HG03354 (cell line): ENCODE data around the gene TAS2R3.
A peak's percentile ranks its signal among the peaks of the same experiment; 100 is the strongest.
"Not testable (repeated sequence)": the region's sequence is repeated elsewhere in the genome, so short reads cannot be mapped to it uniquely, and the experiment has no call there.

ENCODE experiments used
- ATAC-seq: cut with Tn5 transposase; IDR thresholded peaks from one replicate; pipeline ENCODE4 v1.9.1; 2021; ENCODE audit warnings: mild to moderate bottlenecking; ENCODE audit not compliant: unreplicated experiment, poor library complexity, severe bottlenecking

TAS2R3 gene, protein sequence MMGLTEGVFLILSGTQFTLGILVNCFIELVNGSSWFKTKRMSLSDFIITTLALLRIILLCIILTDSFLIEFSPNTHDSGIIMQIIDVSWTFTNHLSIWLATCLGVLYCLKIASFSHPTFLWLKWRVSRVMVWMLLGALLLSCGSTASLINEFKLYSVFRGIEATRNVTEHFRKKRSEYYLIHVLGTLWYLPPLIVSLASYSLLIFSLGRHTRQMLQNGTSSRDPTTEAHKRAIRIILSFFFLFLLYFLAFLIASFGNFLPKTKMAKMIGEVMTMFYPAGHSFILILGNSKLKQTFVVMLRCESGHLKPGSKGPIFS

DNA sequence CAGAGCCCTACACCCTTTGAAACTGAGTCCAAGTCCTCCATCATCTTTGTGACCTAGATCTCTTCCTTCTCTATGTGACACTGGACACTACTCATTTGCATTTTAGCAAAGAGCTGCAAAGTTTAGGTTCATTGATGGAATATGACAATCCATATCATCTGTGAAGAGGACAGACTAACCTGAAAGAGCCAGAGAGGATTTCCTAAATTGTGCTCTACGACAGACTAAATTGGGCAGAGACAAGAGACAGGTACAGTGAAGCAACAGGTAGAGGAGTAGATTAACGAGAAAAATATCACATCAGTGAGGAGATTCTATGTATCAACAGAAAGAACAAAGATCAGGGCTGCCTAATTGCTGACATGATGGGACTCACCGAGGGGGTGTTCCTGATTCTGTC is at the start of gene TAS2R3:
Gene TAS2R3 (plus strand): TSS at position 301 of the 400 bp plus-strand sequence. CDS start 62 bp downstream, at position 363.
- no peak for ATAC-seq

DNA sequence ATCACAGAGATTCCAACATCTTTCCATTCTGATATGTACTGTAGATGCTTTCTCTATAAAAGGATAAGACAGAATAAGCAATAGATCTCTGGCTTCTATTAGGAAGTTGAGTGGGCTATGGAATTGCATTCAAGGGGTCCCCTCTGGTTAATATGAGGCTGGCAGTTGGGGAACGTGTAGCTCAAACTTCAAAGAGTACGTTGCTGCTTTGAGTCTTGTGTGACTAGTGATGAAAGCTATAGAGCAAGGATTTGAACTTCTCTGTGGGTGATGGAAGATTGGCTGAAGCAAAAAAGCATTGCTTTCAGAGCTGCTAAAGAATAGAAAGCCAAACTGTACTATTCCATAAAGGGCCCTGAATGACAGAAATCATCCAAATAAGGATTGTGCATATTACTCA is 49.3 kb upstream of the TAS2R3 start:
- ATAC-seq: no peak

DNA sequence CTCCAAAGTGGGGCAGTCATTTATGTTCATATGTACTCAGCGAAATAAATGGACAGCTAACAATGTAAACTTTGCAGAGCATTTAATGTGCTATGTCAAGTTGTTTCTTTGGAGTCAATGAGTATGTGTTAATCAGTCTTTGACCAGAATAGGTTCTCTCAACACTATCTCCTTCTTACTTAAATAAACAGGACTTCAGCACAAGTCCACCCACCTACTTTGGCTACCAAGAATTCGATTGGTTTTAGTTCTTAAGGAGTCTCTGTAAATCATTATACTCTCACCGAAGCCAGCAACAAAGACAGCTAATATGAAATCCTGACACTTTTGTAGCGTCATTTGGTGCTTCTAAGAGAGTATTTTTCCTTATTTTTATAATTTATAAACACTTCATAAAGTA is 48.9 kb upstream of the TAS2R3 start:
- ATAC-seq: no peak

DNA sequence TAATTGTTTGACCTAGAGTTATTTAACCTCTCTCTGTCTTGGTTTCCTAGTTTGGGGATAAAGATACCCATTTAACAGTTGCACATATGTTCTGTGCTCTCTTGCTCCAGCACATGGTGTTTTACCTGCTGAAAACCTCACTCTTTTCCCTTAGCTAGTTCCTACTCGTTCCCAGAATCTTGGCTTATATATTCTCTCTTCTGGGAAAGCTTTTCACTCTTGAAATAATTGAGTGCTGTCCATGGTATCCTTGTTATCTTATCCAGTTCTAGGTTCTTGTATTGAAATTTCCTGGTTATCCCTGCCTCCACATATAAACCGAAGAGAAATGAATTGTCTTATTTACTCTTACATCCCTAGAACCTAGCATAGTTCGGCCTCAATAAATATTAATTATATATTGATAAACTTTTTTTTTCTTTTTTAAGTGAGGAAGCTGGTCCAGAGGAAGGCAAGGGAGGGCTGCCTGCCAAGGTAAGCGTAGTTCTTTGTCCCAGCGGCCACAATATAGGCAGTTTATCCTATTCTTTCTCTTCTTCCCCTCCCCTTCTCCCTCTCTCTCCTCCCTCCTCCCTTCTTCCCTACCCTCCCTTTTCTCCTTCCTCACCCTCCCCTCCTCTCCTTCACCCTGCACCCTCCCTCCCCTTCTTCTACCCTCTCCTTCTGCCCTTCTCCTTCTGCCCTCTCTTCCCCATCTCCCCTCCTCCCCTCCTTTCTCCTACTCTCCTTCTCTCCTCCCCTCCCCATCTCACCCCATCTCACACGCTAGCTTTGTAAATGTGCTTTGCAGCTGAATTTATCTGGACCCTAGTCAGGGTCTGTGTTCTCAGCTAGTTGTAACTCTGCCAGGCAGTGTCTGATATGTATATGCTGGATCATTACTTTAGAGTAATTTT is 47.9 kb upstream of the TAS2R3 start:
- ATAC-seq: no peak

DNA sequence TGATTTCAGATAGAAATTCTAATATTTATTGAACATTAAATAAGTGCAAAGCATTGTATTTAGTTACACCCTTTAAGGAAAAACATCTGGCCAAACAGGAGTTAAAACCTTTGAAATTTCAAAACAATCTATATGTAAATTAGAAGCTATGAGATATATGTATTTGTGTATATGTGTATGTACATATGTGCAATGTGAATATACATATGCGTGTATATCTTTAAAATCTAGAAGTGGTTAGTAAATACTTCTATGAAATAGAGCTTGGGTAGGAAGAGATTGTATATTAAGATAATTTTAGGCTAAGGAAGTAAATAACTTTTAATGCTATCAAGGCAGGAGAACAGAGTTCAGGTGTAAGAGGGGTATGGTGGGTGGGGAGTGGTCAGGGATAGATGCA is 46.4 kb upstream of the TAS2R3 start:
- no peak for ATAC-seq

DNA sequence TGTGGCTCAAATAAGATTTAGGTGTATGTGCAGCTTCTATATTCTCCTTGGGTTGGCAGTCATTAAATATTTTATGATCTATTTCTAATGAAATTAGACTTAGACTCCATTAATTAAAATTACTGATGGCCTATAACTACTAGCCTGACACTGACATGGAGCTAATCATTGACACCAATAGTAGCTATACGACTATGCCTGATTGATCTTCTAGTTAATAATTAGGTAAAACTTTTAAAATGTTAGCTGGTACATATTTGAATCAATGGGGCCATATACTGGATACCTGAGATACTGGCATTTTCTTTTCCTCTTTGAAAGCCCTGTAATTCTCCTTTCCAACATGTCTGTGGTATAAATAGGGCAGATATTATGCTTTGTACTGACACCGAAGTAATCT is 41.4 kb upstream of the TAS2R3 start:
- ATAC-seq: peak; percentile 87

DNA sequence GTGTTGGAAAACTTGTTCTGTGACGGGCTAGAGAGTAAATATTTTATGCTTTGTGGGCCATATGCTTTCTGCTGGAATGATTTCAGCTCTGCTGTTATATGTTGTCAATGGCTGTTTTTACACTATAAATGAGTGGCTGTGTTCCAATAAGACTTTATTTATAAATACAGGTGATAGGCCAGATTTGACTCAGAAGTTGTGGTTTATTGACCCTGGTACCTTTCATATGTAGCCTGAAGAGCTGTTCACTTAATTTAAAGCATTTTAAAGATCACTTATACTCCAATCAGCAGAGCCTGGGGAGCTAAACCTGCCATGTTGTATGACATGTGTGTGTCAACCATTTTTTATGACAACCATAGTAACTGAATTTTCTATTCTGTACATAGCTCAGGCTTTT is 34.9 kb upstream of the TAS2R3 start:
- ATAC-seq: no peak

DNA sequence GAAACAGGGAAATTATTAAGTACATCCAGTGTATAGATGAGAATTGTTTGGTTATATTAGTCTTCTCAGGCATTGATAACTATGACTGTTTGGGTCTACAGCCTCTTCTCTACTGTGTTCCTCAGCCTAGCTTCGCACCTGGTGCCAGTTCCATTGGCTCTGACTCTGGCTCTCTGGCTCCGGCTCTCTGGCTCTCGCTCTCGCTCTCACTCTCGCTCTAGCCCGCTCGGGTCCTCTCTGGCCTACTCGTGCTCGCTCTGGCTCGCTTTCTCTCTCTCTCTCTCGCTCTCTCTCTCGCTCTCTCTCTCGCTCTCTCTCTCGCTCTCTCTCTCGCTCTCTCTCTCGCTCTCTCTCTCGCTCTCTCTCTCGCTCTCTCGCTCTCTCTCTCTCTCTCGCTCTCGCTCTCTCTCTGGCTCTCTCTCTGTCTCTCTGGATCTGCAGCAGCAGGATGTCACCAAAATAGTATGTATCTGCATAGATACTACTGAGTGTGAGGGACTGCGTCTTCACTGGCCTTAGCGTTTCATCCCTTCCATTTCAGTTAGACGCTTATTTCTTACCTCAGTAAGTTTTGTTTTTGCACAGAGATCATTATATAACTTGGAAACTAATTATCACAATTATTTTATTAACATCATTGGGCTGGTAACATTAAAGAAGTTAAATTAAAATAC is 32.3 kb upstream of the TAS2R3 start:
- no peak for ATAC-seq

DNA sequence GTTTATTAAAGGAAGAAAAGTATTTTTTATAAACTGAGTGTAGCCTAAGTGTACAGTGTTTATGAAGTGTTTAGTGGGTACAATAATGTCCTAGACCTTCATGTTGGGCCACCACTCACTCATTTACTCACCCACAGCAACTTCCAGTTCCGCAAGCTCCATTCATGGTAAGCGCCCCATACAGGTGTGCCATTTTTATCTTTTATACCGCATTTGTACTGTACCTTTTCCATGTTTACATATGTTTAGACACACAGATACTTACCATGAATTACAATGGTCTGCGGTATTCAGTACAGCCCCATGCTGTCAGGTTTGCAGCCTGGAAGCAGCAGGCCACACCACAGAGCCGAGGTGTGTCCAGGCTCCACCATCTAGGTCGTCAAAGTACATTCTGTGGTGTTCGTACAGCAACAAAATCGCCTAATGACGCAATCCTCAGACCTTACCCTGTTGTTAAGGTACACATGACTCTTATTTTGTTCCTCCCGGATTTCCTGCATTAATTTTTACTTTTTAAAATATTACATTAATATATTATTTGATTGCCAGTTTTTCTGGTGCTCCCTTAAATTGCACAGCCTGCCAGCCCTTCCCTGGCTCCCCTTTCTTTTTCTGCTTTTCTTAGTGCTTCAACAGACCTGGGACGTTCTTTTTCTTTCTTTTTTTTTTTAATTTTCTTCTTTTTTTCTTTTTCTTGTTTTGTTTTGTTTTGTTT is 26.6 kb upstream of the TAS2R3 start:
- ATAC-seq: no peak

DNA sequence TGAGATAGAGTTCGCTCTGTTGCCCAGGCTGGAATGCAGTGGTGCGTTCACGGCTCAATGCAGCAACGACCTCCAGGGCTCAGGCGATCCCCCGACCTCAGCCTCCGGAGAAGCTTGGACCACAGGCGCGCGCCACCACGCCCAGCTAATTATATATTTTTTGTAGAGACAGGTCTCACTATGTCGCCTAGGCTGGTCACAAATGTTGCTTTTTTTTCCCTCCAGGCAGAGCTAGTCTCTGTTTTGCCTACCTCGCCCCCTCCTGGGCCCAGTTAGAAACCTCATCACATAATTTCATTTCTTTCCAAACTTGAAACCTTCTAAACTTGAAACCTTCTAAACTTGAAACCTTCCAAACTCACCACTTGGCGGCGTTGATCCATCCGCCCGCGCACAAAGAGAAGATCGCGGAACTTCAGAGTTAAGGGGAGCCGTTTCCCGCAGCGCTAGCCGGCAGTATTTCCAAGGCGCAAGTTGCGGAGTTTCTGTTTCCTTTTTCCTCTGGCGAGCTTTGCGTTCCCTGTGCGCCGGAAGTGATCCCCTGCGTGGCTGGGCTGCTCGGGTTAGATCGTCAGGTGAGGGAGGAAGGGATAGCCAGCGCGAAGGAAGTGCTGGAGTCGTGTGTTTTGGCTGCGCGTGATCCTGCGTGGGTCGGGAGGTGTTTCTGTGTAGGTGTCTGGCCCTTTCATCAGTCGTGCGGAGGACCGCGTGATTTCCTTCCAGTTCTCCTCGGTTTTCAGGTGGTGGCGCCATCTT is 25.9 kb upstream of the TAS2R3 start, which contains the start of gene SSBP1:
Gene SSBP1 (plus strand): TSS at position 523 of the 756 bp plus-strand sequence. CDS start 809 bp downstream, outside the sequence.
- ATAC-seq: peak; percentile 92

DNA sequence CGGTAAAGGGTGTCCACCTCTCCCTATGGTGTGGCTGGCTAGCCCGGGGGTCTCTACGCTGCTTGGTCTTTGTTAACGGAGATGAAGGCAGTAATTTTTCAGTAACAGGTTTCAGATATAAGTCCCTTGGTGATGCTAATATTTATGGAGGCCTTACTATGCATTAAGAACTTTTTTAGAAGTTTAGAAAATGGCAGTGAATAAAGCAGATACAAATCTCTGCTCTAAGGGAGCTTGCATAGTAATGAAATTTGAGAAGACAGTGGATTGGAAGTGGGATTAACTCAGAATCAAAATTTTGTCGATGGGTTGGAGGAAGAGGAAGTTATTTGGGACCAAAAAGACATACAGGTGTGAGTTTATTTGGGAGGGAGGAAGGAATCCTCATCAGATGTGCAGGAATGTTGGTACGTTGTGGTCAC is 25.3 kb upstream of the TAS2R3 start:
- no peak for ATAC-seq

DNA sequence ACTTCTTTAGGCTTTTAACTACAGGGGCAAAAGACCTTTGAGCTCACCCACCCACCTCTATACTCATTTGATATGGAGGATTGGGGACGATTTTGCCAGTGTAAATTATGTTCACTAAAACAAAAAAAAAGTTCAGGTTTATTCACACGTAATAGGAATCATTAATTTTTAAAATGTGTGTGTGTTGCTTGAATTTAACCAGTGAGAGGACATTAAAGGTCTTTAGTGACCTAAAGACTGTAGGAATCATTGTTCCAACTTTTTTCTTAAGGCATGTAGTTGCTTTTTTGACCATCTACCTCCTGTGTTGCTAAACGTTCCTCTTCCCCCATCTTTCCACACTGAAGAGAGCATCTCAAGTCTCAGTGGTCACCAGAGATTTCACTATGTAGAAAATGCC is 24.6 kb upstream of the TAS2R3 start:
- no peak for ATAC-seq

DNA sequence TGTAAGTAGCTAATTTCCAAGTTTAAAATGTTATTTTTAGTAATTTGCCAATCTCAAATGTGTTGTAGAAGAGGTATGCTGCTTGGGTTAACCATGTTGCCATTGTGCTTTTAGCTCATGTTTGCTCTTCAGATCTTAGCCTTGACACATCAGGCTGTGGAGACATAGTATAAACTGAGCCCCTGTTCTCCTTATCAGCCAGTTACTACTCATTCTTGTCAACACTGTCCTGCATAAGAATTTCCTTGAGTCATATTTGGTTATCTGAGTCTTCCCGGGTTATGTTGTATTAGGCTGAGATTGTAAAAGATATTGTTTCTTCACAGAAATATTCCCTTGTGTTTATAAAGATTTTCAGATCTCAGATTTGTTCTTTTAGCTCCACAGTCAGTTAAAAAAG is 21.7 kb upstream of the TAS2R3 start:
- ATAC-seq: no peak

DNA sequence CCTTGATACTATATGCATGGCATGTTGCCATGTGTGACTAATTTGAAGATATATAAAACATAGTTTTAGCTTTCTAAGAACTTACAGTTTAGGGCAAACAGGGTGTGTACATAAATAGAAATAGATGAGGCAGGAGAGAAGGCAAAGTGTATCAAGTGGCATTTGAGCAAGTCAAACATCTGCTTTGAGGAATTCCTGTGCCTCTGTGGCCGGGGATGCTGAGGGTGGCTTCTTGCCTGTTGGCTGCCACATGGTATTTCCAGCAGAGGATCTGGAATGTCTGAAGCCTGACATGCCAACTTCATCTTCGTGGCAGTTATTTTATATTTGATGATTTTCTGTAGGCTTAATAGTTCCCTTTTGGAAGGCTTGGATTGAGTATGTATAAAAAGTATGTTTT is 19.8 kb upstream of the TAS2R3 start:
- ATAC-seq: no peak

DNA sequence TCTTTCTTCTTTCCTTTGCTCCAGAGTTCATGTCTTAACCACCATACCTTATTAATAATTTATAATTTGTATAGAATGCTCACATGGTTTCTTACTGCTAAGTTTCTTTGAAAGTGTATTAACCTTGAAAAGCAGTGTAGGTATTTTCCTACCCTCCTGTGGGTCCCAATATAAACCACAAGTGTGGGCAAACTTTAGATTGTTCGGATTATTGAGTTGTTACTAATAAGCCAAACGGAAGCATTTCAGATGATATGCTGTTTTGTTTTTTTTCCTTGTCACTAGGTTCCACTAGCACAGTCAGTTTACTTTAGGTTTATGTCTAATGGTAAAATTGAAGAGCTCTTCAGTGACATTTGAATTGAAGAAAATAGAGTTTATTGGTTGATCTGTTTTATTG is 15.5 kb upstream of the TAS2R3 start:
- ATAC-seq: no peak

DNA sequence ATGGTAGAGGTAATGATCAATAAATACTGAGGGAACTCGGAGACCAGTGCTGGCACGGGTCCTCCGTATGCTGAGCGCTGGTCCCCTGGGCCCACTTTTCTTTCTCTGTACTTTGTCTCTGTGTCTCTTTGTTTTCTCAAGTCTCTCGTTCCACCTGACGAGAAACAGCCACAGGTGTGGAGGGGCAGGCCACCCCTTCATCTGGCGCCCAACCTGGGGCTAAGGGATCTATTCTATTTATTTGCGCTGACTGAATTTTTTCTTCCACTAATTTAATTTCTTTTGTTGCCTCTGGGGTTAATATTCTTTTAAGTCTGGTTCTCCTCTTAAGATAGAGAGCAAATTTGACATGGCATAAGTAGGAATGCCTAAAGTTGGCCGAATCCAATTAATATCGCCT is 12.0 kb upstream of the TAS2R3 start:
- not testable (repeated sequence) for ATAC-seq

DNA sequence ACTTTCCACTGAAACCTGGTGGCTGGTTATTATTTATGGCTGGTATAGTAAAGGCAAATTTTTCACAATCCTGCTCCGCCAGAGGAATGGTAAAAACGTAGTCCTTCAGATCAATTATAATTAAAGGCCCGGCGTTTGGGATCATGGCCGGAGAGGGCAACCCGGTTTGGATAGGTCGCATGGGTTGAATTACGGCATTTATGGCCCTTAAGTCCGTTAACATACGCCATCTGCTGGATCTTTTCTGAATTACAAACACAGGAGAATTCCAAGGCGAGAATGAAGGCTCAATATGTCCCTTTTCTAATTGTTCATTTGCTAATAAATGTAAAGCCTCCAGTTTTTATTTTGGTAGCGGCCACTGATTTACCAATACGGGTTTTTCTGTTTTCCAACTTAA is 11.3 kb upstream of the TAS2R3 start:
- ATAC-seq: no peak

DNA sequence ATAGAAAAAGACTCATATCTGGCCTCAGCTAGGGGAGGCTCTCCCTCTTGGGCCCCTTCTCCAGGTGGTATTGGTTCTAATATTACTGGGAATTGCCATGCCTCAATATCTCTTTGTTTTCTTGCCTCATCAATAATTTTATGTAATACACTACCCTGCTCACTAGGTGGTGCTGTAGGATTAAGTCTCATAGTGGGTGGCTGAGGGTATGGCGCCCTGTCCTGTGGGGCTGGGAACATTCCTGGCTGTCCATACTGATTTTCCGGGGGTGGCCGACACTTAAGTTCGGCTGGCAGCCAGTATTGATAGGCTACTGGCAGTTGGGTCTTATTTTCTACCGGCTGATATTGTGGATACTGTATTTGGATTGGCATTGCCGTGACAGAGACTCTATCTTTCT is 9.0 kb upstream of the TAS2R3 start:
- no peak for ATAC-seq

DNA sequence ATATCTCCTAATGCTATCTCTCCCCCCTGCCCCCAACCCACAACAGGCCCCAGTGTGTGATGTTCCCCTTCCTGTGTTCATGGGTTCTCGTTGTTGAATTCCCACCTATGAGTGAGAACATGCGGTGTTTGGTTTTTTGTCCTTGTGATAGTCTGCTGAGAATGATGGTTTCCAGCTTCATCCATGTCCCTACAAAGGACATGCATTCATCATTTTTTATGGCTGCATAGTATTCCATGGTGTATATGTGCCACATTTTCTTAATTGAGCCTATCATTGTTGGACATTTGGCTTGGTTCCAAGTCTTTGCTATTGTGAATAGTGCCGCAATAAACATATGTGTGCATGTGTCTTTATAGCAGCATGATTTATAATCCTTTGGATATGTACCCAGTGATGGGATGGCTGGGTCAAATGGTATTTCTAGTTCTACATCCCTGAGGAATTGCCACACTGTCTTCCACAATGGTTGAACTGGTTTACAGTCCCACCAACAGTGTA is 6.2 kb downstream of the TAS2R3 start:
- ATAC-seq: not testable (repeated sequence)
